Astrocyte (in vitro differentiated cells and primary cell): ENCODE data around the gene EIF3M.
A peak's percentile ranks its signal among the peaks of the same experiment; 100 is the strongest.

Source experiments
- CTCF ChIP-seq: IDR thresholded peaks from 2 replicates; pipeline ENCODE4 v1.5.1; 2011; ENCODE audit warnings: low read depth, mild to moderate bottlenecking, inconsistent platforms, low read length, moderate library complexity; ENCODE audit not compliant: insufficient read depth
- EZH2 ChIP-seq: IDR thresholded peaks from 2 replicates; pipeline ENCODE4 v1.6.1; 2012; ENCODE audit warnings: mild to moderate bottlenecking, low read length, inconsistent platforms; ENCODE audit not compliant: insufficient read depth

DNA sequence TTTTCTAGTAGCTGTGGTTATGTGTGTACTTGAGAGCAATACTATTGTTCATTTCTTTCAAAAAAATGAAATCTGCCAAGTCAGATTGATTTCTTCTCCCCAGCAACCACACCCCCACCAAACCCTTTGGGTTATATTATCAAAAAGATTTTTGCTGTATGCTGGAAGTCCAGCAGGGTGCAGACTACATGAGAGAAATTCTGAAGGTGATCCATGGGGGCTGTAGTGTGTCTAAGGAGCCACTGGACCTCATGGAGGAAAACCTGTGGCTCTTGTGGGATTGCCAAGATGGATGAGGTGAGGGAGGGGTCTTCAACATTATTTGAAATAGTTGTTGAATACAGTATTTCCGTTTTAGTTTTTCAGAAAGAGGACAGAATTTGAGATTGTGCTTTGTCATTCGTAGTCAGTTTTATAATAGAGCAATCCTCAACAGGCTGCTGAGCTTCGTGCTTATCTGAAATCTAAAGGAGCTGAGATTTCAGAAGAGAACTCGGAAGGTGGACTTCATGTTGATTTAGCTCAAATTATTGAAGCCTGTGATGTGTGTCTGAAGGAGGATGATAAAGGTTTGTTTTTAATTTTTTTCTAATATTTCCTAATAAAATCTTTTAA lies 3.1 kb downstream of the EIF3M start:
- TF ChIP-seq CTCF (peak; percentile 32), EZH2 (no peak)
